Neural progenitor cell (in vitro differentiated cells): Measurements from ENCODE around the gene EFCAB8.

ENCODE experiments used
- CTCF ChIP-seq: fragments of 200-600 bp; sonication (generic); IDR thresholded peaks from 2 replicates; pipeline ENCODE4 v1.5.1; 2017; ENCODE audit warnings: antibody characterized with exemption, mild to moderate bottlenecking
- EZH2phosphoT487 ChIP-seq: fragments of 200-600 bp; sonication (generic); IDR thresholded peaks from 2 replicates; pipeline ENCODE4 v1.6.1; 2017; ENCODE audit warnings: antibody characterized with exemption

- TF ChIP-seq CTCF = no peak
- TF ChIP-seq EZH2phosphoT487 = no peak
These were observed 109.9 kb downstream of the EFCAB8 start for GRCh38 chr20:32968478-32969241.
